Measurements from ENCODE around the gene HDAC4.

- no peak for TF ChIP-seq CTCF (conservative IDR thresholded peaks at IDR 0.05; ENCODE audit: low read length)
- TF ChIP-seq EZH2phosphoT487 (IDR thresholded peaks at IDR 0.05; ENCODE audit: borderline replicate concordance) = no peak
These were observed 40.6 kb upstream of the HDAC4 start for GRCh38 chr2:239441261-239442078.

All from Loucy (cell line).